CD8-positive, alpha-beta memory T cell (primary cell): Measurements from ENCODE around the gene GSTO2. TPM values are rescaled to one million over a fixed set of nuclear protein-coding genes. Genes with fewer than 3 reads are reported as not detected.
A peak's percentile ranks its signal among the peaks of the same experiment; 100 is the strongest.

Experiments used
- CTCF ChIA-PET: fragments of 350-600 bp; sonication (Branson Sonifier 250); formaldehyde crosslinking; loops from one replicate; lab custom pipeline; 2021; ENCODE audit warnings: antibody characterized with exemption; lab: Charles Lee
- POLR2A ChIA-PET: fragments of 350-600 bp; sonication (Branson Sonifier 250); formaldehyde crosslinking; loops from one replicate; lab custom pipeline; 2021; ENCODE audit warnings: antibody characterized with exemption; lab: Charles Lee
- DNase-seq, 5 donors: peaks; one replicate each; pipeline versions ENCODE4 v3.0.0 to v3.0.0-alpha.2; 2020 to 2022; ENCODE audit warnings: mixed read lengths in 1 of 5
- H3K27ac ChIP-seq: one replicate; pipeline ENCODE4 v1.7.0; 2013; ENCODE audit warnings: low read depth, mild to moderate bottlenecking, low read length, moderate library complexity
- H3K27me3 ChIP-seq: 2 replicates; pipeline ENCODE4 v1.7.0; 2013; ENCODE audit warnings: low read length, mild to moderate bottlenecking; ENCODE audit not compliant: insufficient read depth, poor library complexity, severe bottlenecking
- H3K36me3 ChIP-seq: 2 replicates; pipeline ENCODE4 v1.7.0; 2013; ENCODE audit warnings: mild to moderate bottlenecking, low read length, moderate library complexity; ENCODE audit not compliant: insufficient read depth
- H3K4me1 ChIP-seq: 2 replicates; pipeline ENCODE4 v1.7.0; 2013; ENCODE audit warnings: mild to moderate bottlenecking, low read length, moderate library complexity; ENCODE audit not compliant: insufficient read depth
- H3K4me3 ChIP-seq: 2 replicates; pipeline ENCODE4 v1.7.0; 2013; ENCODE audit warnings: mild to moderate bottlenecking, low read length
- H3K9me3 ChIP-seq: 2 replicates; pipeline ENCODE4 v1.7.0; 2013; ENCODE audit warnings: mild to moderate bottlenecking, low read length
- H3K27ac Mint-ChIP-seq, 8 donors: one replicate each; pipeline ENCODE4 v1.8.0; 2020 to 2021; ENCODE audit warnings: mixed read lengths in 8 of 8, mild to moderate bottlenecking in 6 of 8, inconsistent platforms in 3 of 8, moderate library complexity in 3 of 8
- H3K27me3 Mint-ChIP-seq, 2 donors: one replicate each; pipeline ENCODE4 v1.8.0; 2020 to 2021; ENCODE audit warnings: mixed read lengths in 2 of 2, mild to moderate bottlenecking in 1 of 2, moderate library complexity in 1 of 2
- H3K36me3 Mint-ChIP-seq, 3 donors: one replicate each; pipeline ENCODE4 v1.8.0; 2020 to 2021; ENCODE audit warnings: mixed read lengths in 3 of 3, inconsistent platforms in 1 of 3, mild to moderate bottlenecking in 1 of 3
- H3K4me1 Mint-ChIP-seq, 3 donors: one replicate each; pipeline ENCODE4 v1.8.0; 2020 to 2021; ENCODE audit warnings: mixed read lengths in 3 of 3, inconsistent platforms in 1 of 3, mild to moderate bottlenecking in 1 of 3
- H3K4me3 Mint-ChIP-seq, 7 donors: one replicate each; pipeline ENCODE4 v1.8.0; 2020 to 2021; ENCODE audit warnings: mixed read lengths in 7 of 7, mild to moderate bottlenecking in 6 of 7, moderate library complexity in 4 of 7, inconsistent platforms in 2 of 7
- H3K9me3 Mint-ChIP-seq, 5 donors: one replicate each; pipeline ENCODE4 v1.8.0; 2020 to 2022; ENCODE audit warnings: mixed read lengths in 5 of 5, mild to moderate bottlenecking in 3 of 5, moderate library complexity in 2 of 5, inconsistent platforms in 1 of 5
- polyA plus RNA-seq: library from polyadenylated mRNA; unstranded; fragments of 300-500 nt; fragmentation: Illumina TruSeq; gene quantifications from one replicate; pipeline ENCODE4 v1.2.3, GENCODE V29; 2021
- total RNA-seq, 2 experiments: library from RNA; stranded (reverse); gene quantifications; one replicate each; pipeline ENCODE4 v1.2.3, GENCODE V29; 2021

GSTO2 gene
- total and polyA plus RNA-seq, 3 experiments from 2014 or later, result 0.60 to 1.1 (median 0.93) TPM

DNA sequence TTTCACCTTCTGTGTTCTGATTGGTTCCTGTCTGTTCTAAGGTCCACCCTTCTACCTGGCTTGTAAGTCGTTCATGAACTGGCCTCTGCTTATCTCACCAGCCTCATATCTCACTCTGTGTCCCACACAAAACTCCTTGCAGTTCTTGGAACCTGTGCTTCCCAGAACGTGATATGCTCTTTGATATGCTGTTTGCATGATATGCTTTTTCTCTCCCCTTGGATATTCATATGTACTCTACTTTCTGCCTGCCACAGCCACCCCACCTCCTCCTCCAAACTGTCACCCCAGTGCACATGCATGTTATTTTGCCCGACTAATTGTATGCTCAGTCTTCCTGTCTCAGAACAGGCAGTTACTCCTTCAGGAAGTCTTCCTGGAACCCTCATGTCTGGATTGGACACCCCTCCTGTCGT lies 71.1 kb downstream of the GSTO2 start:
- ChIA-PET CTCF (interaction anchor here (3.0 to 7.3 kb wide), 2 partner anchors 12 to 34 kb away, joined by 54 to 81 read pairs; partner anchors contain the start of gene CFAP58), POLR2A (no interaction called here)
- Histone ChIP-seq H3K27me3 (no peaks in the 10 kb centered on the region), H3K9me3 (no peaks in the 10 kb centered on the region), H3K4me3 (no peak overlapping the region), H3K4me1 (peaks cover 28% of the 10 kb centered on the region), H3K27ac (peak overlapping the region; percentile 66), H3K36me3 (no peaks in the 10 kb centered on the region)
- H3K4me1 Mint-ChIP-seq, result peaks cover 28 to 39% (median 33%) of the 10 kb centered on the region in 3 donors
- H3K27me3 Mint-ChIP-seq, result peaks cover 3 to 4% of the 10 kb centered on the region in 2 donors
- peaks cover 0 to 19% (median 0%) of the 10 kb centered on the region in 3 donors for H3K36me3 Mint-ChIP-seq
- peak overlapping the region in 1 of 8 donors; percentile 89 for H3K27ac Mint-ChIP-seq
- H3K9me3 Mint-ChIP-seq, result no peaks in the 10 kb centered on the region
- no peak for DNase-seq
- H3K4me3 Mint-ChIP-seq, result peak overlapping the region; percentile 18 to 100 (median 52)

- H3K27ac Mint-ChIP-seq, result no peak overlapping the region
- H3K36me3 Mint-ChIP-seq, result peaks cover 0 to 17% (median 0%) of the 10 kb centered on the region in 3 donors
- H3K4me3 ChIP-seq, result no peak overlapping the region
- DNase-seq, result no peak
- H3K9me3 Mint-ChIP-seq, result no peaks in the 10 kb centered on the region
- H3K27me3 ChIP-seq, result no peaks in the 10 kb centered on the region
- peaks cover 3 to 4% of the 10 kb centered on the region in 2 donors for H3K27me3 Mint-ChIP-seq
- H3K36me3 ChIP-seq, result no peaks in the 10 kb centered on the region
- CTCF ChIA-PET, result interaction anchor here (1.0 to 1.2 kb wide), 3 partner anchors 33 to 66 kb away, joined by 3 to 5 read pairs (median 5); no protein-coding TSS in a partner anchor
- peak overlapping the region; percentile 66 for H3K27ac ChIP-seq
- H3K9me3 ChIP-seq, result no peaks in the 10 kb centered on the region
- peak overlapping the region in 1 of 7 donors; percentile 91 for H3K4me3 Mint-ChIP-seq
- POLR2A ChIA-PET, result no interaction called here
- H3K4me1 ChIP-seq, result peaks cover 22% of the 10 kb centered on the region
- H3K4me1 Mint-ChIP-seq, result peaks cover 24 to 37% (median 33%) of the 10 kb centered on the region in 3 donors
Measured at GRCh38 chr10:104340641-104341040, 71.7 kb downstream of the GSTO2 start.

- H3K27me3 Mint-ChIP-seq, result peaks cover 3 to 4% of the 10 kb centered on the region in 2 donors
- no peak overlapping the region for H3K27ac ChIP-seq
- H3K36me3 ChIP-seq, result no peaks in the 10 kb centered on the region
- H3K27me3 ChIP-seq, result no peaks in the 10 kb centered on the region
- no peak overlapping the region for H3K27ac Mint-ChIP-seq
- peaks cover 19 to 30% (median 27%) of the 10 kb centered on the region in 3 donors for H3K4me1 Mint-ChIP-seq
- H3K4me3 ChIP-seq, result no peak overlapping the region
- H3K4me3 Mint-ChIP-seq, result no peak overlapping the region
- DNase-seq, result no peak
- no peaks in the 10 kb centered on the region for H3K9me3 Mint-ChIP-seq
- peaks cover 14% of the 10 kb centered on the region for H3K4me1 ChIP-seq
- no peaks in the 10 kb centered on the region for H3K9me3 ChIP-seq
- peaks cover 0 to 7% (median 0%) of the 10 kb centered on the region in 3 donors for H3K36me3 Mint-ChIP-seq
- POLR2A ChIA-PET, result interaction anchor here (0.6 kb wide), 1 partner anchor 23 kb away, joined by 7 read pairs; no protein-coding TSS in a partner anchor
- CTCF ChIA-PET, result interaction anchor here (1.4 to 1.6 kb wide), 3 partner anchors 9 to 51 kb away, joined by 3 to 11 read pairs (median 6); no protein-coding TSS in a partner anchor
Measured at GRCh38 chr10:104342941-104343411, 74.0 kb downstream of the GSTO2 start.

DNA sequence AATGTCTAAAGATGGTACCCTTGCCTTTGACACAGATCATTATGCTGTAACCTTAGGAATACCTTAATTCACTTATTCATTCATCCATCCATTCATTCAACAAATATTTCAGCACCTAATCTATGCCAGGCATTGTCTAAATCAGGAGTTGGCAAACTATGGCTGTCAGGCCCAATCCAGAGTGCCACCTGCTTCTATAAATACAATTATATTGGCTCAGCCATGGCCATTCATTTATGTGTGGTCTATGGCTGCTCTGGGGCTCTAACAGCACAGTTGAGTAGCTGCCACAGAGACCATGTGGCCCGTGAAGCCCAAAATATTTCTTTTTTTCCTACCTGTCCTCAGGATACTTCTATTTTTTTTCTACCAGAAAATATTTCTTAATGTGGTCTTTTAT lies 75.2 kb downstream of the GSTO2 start:
- Histone ChIP-seq H3K9me3 (no peaks in the 10 kb centered on the region), H3K27me3 (no peaks in the 10 kb centered on the region), H3K4me3 (no peak overlapping the region), H3K4me1 (peaks cover 11% of the 10 kb centered on the region), H3K27ac (no peak overlapping the region), H3K36me3 (no peaks in the 10 kb centered on the region)
- Mint-ChIP-seq H3K9me3 (no peaks in the 10 kb centered on the region), H3K36me3 (no peaks in the 10 kb centered on the region), H3K27me3 (peaks cover 0 to 4% of the 10 kb centered on the region in 2 donors), H3K27ac (peak overlapping the region in 1 of 8 donors; percentile 1), H3K4me3 (no peak overlapping the region), H3K4me1 (peaks cover 13 to 22% (median 20%) of the 10 kb centered on the region in 3 donors)
- ChIA-PET CTCF (interaction anchor here (1.6 to 8.2 kb wide), 3 partner anchors 38 to 53 kb away, joined by 11 to 160 read pairs (median 17); no protein-coding TSS in a partner anchor), POLR2A (no interaction called here)
- DNase-seq, result no peak

DNA sequence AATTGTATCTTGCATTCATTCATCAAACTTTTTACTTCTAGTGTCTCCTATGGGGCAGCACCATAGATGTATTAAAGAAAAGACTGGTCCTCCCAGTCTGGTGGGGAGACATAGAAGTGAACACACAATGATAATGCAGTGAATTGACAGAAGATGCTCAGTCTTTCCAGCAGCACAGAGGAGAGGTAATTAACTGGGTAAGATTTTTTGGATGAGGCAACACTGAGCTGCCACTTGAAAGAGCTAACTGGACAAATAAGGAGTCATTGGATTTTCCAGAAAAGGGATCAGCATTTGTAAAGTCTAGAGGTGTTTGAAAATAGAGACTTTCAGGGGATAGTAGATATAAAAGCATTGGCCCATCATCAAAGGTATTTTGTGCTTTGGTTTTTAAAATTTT lies 76.5 kb downstream of the GSTO2 start:
- Histone ChIP-seq H3K4me1 (peaks cover 6% of the 10 kb centered on the region), H3K27me3 (no peaks in the 10 kb centered on the region), H3K4me3 (no peak overlapping the region), H3K9me3 (no peaks in the 10 kb centered on the region), H3K36me3 (no peaks in the 10 kb centered on the region), H3K27ac (no peak overlapping the region)
- Mint-ChIP-seq H3K27ac (peak overlapping the region in 2 of 8 donors; percentile 0 to 16), H3K36me3 (no peaks in the 10 kb centered on the region), H3K4me1 (peaks cover 9 to 17% (median 10%) of the 10 kb centered on the region in 3 donors), H3K9me3 (no peaks in the 10 kb centered on the region), H3K27me3 (no peaks in the 10 kb centered on the region), H3K4me3 (no peak overlapping the region)
- ChIA-PET POLR2A (no interaction called here), CTCF (interaction anchor here (1.6 to 8.2 kb wide), 3 partner anchors 8 to 54 kb away, joined by 4 to 160 read pairs (median 17); partner anchors contain the start of gene CFAP58)
- DNase-seq, result no peak

- no peaks in the 10 kb centered on the region for H3K36me3 ChIP-seq
- no peak overlapping the region for H3K4me3 ChIP-seq
- no peaks in the 10 kb centered on the region for H3K27me3 ChIP-seq
- Mint-ChIP-seq H3K4me1 (peaks cover 9 to 17% (median 10%) of the 10 kb centered on the region in 3 donors), H3K27me3 (no peaks in the 10 kb centered on the region), H3K36me3 (no peaks in the 10 kb centered on the region), H3K27ac (peak overlapping the region; percentile 0 to 89 (median 78)), H3K9me3 (no peaks in the 10 kb centered on the region), H3K4me3 (peak overlapping the region in 1 of 7 donors; percentile 9)
- peaks cover 6% of the 10 kb centered on the region for H3K4me1 ChIP-seq
- ChIA-PET CTCF (interaction anchor here (1.2 to 8.2 kb wide), 4 partner anchors 8 to 71 kb away, joined by 4 to 160 read pairs (median 11); partner anchors contain the start of gene CFAP58), POLR2A (no interaction called here)
- no peak overlapping the region for H3K27ac ChIP-seq
- DNase-seq, result no peak
- no peaks in the 10 kb centered on the region for H3K9me3 ChIP-seq
Measured at GRCh38 chr10:104345941-104346340, 77.0 kb downstream of the GSTO2 start.

GRCh38 chr10:104347295-104348045 lies 78.5 kb downstream of the GSTO2 start:
- ChIA-PET POLR2A (interaction anchor here (1.8 kb wide), 1 partner anchor 9 kb away, joined by 4 read pairs; the partner anchor contains the start of gene ITPRIP), CTCF (interaction anchor here (1.1 to 8.2 kb wide), 3 partner anchors 41 to 55 kb away, joined by 3 to 160 read pairs (median 9); no protein-coding TSS in a partner anchor)
- no peak overlapping the region for H3K4me3 ChIP-seq
- no peaks in the 10 kb centered on the region for H3K27me3 Mint-ChIP-seq
- H3K27ac Mint-ChIP-seq, result peak overlapping the region in 1 of 8 donors; percentile 42
- H3K4me3 Mint-ChIP-seq, result peak overlapping the region in 1 of 7 donors; percentile 10
- H3K27ac ChIP-seq, result peak overlapping the region; percentile 11
- DNase-seq, result no peak
- no peaks in the 10 kb centered on the region for H3K36me3 ChIP-seq
- no peaks in the 10 kb centered on the region for H3K27me3 ChIP-seq
- no peaks in the 10 kb centered on the region for H3K36me3 Mint-ChIP-seq
- H3K4me1 Mint-ChIP-seq, result peaks cover 10 to 22% (median 17%) of the 10 kb centered on the region in 3 donors
- no peaks in the 10 kb centered on the region for H3K9me3 ChIP-seq
- H3K4me1 ChIP-seq, result peaks cover 9% of the 10 kb centered on the region
- H3K9me3 Mint-ChIP-seq, result no peaks in the 10 kb centered on the region
